Cerebellar cortex (tissue), 1 donor: Measurements from ENCODE around the gene ANGPTL2.

Source experiments
- DNase-seq: peaks from one replicate; pipeline ENCODE4 v3.0.0-alpha.2; 2015; ENCODE audit warnings: low spot score

The ANGPTL2 gene

GRCh38 chr9:127075624-127076372 is 46.6 kb downstream of the ANGPTL2 start:
- peak; percentile 47 for DNase-seq

DNA sequence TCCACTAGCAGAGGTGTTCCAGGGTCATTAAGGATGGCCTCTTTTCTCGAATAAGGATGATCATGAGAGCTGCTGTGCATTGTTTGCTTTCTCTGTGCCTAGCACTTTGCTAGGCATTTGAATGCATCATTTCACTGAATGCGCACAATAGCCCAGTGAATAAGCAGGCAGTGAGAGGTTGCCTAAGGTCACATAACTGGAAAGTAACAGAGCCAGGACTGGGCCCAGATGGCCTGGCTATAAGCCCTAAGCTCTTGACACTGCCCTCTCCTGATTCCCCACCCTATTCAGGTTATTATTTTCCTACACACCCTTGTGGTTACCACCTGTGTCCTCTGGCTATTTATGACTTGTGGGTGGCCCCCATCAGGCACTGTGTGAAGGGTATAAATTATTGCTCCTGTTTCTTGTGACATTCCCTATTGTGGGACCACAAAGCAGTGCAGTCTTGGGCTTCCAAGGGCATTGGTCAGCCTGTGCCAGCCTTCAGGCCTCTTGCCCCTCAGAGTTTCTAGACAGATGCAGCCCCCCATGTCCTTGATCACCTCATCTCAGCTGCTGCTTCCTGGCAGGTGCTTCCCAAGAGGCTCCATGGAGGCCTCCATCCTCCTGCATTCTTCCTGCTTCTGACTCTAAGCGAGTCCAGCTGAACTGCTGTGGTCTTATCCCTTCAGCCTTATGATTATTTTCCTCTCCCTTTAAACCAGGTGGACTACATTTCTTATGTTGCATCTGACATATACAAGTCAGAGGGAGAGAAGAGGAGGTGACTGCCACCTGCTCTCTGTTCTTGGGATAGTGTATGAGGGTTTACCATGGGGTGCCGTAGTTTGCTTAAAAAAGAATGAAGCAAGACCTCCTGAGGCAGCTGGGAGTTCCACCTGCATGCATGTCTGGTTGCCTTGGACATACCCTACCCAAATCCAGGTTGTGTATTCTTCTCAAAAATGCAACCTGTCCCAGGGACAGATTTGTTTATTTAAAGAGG is 47.6 kb downstream of the ANGPTL2 start:
- DNase-seq, result peak; percentile 88

DNA sequence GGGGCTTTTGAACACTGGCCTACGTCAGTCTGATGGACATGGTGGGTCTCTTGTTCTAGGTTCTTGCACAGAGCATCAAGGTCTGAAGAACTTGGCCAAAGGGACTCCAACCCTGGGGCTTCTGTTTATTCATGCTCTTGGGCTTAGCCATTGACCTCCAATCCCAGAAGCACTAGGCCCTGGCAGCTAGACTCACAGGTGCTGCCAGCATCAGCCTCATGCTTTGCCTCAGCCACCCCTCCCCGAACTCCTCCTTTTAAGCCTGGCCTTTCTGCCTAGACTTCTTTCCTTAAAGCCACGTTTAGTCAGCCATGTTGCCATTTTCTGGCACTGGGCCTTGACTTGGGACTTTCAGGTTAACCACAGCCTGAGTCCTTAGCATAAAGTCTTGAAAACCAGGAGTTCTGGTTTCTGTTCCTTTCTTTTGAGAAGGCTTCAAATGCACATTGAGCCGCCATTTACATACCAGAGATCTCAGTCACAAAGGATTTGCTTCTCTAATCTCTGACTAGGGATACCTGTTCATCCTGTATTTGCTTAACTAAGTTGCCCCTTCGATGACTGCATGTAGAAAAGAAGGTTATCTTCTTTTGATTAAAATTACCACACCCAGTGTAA is 54.7 kb downstream of the ANGPTL2 start:
- no peak for DNase-seq

DNA sequence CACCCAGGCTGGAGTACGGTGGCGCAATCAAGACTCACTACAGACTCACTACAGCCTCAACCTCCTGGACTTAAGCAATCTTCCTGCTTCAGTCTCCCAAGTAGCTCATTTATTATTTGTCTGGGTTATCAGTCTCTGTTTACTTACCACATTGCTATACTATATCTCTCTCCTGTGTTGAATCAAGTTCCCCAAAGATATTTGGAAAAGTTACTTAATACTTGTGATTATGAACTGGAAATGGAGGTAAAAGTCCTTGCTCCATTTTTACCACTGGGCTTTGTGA is 55.6 kb downstream of the ANGPTL2 start:
- DNase-seq, result no peak

DNA sequence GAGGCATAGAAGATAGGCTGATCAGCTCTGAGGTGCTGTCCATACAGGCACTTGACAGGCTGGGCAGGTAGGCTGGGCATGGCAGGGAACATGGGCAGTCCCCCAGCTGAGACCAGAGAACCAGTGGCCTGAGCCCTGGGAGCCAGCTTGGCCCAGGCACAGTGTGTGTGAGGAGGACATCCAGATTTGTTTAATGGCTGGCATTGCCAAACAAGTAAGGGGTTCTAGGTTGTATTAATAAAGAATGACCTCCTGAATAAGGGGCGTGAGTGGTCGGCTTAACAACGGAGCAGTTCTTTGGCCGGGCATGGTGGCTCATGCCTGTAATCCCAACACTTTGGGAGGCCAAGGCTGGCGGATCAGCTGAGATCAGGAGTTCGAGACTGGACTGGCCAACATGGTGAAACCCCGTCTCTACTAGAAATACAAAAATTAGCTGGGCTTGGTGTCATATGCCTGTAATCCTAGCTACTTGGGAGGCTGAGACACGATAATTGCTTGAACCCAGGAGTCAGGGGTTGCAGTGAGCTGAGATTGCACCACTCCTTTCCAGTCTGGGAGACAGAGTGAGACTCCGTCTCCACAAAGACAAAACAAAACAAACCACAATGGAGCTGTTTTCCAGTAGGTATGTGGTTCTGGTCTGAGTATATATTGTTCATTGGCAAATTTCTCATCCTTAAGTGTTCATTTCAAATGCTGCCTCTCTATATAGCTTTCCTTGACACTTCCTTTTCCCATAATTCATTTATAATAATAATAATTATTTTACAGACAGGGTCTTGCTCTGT is 56.2 kb downstream of the ANGPTL2 start:
- DNase-seq, result no peak

- DNase-seq, result no peak
These were observed 56.8 kb downstream of the ANGPTL2 start for GRCh38 chr9:127065592-127065991.

DNA sequence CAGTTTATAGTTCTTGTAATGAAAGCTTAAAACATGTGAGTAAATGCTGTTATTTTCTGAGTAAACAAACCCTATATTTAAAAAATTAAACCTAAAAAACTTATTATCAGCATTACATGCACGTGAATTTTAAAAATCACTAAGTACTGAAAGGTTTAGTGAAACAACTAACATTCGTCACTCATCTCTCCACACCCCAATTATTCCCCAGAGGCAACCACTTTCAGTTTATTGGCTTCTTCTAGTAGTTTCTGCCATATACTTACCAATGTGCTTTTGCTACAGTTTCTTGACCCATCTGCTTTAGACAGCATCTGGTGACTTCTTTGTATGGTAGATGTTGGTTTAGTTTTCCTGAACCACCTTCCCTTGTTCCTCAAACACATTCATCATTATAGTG is 58.1 kb downstream of the ANGPTL2 start:
- no peak for DNase-seq

DNA sequence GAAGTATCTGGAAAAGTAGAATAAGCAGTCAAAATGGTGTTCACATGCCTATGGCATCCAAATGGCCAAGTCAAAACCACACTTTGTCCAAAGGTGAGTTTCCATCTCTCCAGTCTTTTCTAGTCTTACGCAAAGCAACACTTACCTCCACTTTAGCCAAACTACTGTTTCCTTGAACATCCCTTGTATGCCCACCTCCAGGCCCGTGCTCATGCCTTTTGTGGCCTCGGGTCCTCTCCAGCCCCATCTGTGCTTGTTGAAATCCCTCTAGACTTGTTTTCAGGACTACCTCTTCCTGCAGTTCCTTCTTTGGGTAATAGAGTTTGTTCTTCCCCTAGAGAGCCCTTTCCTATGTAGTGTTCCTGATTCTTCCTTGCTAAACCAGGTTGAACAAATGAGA is 61.0 kb downstream of the ANGPTL2 start:
- no peak for DNase-seq

GRCh38 chr9:127059765-127060361 is 62.6 kb downstream of the ANGPTL2 start:
- no peak for DNase-seq

DNA sequence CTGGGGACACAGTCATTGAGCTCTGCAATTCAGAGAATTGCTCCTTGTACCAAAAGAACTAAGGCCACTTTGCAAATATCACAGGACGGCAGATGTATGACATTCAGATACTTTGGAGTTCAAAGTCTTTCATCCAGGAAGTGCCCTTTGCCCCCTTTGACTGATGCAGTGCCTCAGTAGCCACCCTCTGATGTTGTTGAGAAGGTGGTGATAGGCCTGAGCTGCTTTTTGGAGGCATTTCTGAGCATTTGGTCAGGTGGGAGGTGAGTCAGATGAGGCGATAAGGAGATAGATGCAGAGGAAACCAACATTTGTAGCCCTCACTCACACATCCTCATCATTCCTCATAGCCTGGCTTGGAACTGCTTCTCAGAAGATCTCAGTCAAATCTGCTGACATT is 63.4 kb downstream of the ANGPTL2 start:
- DNase-seq, result no peak

GRCh38 chr9:127058645-127059021 is 63.8 kb downstream of the ANGPTL2 start:
- DNase-seq, result no peak

GRCh38 chr9:127058011-127058644 is 64.3 kb downstream of the ANGPTL2 start:
- DNase-seq, result peak; percentile 88

DNA sequence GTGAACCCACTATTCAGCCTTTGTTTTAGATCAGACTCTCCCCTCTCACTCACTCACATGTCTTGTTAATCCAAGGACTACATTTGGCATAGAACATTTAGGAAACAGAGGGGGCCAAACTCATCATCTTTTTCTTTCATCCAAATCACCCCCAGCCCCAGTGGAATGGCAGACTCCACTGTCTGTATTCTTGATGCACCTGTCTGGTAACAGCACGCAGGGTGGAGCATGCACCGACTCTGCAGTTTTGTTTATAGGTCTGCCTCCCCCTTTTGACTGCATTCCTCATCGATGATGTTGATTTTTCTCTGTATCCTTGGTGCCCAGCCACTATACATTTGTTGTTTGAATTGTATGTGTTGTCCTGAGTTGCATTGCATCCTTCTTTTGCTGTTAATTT is 66.0 kb downstream of the ANGPTL2 start:
- DNase-seq, result no peak

DNA sequence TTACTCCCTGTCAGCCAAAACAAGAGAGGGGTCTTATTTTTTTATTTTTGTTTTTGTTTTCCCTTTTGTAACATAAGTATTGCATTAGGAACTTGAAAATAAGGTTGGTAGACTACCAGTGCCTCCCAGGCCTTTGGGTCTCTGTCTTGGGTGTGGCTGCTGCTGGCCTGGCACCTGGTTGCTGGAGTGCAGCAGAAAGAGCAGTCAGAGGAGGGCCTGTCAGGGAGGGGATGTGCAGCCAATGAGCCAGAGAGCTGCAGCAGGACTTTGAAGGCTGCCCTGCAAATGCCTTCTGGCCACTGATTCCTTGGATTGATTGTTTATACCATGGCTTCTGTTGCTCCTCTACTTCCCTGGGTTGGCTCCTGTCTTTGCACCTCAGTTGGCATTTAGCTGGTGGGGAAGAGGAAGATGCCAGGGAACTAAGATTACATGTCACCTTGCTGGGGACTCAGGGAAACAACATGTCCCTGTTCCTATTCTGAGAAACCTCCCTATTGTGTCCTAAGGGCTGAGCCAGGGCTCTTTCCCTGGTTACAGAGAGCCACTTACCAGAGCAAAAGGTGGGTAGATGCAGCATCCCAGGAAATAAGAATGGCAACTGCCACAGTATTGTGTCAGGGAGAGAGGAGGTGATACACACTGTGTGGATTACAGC is 66.6 kb downstream of the ANGPTL2 start:
- DNase-seq, result peak; percentile 85

- no peak for DNase-seq
These were observed 68.5 kb downstream of the ANGPTL2 start for GRCh38 chr9:127053960-127054359.

GRCh38 chr9:127053057-127053821 is 69.2 kb downstream of the ANGPTL2 start:
- no peak for DNase-seq

GRCh38 chr9:127051881-127052595 is 70.4 kb downstream of the ANGPTL2 start:
- DNase-seq, result no peak

DNA sequence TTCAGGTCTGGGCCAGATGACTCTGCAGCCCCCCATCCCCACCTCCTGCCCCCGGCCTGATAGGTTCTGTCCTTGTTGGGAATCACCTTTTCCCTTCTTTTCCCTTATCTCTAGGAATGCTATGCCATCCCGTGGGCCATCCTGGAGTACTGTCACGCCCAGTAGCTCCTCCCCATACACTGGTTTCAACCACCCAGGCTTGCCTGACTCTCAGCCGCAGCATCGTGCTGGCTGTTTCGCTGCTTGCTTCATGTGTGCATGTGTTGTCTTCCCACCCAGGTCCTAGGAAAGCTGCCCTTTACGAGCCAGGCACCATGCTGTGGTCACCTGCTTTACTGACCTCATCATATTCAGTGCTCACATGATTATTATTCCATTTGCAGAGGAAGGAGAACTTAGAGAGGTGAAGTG is 71.8 kb downstream of the ANGPTL2 start:
- DNase-seq, result peak; percentile 74

GRCh38 chr9:127050152-127050551 is 72.3 kb downstream of the ANGPTL2 start:
- DNase-seq, result no peak
